Islet of Langerhans (tissue), 1 donor: ENCODE data around the gene RECQL.

Experiments used
- FAIRE-seq: peaks from one replicate; lab custom pipeline; 2011; peaks lifted over from hg19 to GRCh38; lab: Jason Lieb, UNC

Gene RECQL, protein sequence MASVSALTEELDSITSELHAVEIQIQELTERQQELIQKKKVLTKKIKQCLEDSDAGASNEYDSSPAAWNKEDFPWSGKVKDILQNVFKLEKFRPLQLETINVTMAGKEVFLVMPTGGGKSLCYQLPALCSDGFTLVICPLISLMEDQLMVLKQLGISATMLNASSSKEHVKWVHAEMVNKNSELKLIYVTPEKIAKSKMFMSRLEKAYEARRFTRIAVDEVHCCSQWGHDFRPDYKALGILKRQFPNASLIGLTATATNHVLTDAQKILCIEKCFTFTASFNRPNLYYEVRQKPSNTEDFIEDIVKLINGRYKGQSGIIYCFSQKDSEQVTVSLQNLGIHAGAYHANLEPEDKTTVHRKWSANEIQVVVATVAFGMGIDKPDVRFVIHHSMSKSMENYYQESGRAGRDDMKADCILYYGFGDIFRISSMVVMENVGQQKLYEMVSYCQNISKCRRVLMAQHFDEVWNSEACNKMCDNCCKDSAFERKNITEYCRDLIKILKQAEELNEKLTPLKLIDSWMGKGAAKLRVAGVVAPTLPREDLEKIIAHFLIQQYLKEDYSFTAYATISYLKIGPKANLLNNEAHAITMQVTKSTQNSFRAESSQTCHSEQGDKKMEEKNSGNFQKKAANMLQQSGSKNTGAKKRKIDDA

DNA sequence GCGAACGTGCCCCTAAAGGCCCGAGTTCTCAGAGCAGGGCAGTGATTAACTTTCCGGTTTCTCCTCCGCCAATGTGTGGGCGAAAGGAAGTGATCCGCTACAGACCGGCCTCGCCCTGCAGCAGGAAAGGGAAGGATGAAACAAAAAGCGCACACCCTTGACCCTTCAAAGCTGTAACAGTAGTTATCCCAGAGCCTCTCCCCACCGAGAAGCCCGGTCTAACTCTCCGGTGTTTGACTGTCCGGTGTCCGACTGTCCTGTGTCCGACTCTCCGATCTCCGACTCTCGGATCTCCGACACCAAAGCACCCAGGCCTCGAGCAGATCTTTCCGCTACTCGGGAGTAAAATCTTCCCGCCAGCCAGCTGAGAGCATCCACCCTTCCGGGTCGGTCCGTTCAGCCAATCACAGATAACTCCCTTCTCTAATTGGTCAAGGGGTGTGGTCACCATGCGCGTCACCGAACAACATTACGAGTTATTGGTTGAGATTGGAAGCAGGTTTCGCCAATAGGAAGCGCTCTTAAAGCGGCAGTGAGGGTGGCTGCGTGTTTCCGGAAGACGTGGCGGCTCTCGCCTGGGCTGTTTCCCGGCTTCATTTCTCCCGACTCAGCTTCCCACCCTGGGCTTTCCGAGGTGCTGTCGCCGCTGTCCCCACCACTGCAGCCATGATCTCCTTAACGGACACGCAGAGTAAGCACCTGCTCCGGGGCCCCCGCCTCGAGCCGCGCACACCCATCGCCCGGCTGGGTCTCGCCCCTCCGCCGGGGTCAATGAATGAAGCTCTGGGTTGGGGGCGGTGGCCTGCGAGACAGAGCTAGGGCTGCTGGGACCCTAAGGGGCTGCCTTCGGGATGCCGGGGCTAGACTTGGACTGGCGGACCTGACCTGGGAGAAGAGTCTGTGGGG, at the start of gene RECQL, which contains the start of gene GOLT1B:
TSS of gene RECQL (minus strand) at position 378 of the 906 bp plus-strand sequence. CDS start 2,065 bp downstream, outside the sequence.
TSS of gene GOLT1B (plus strand) at position 532 of the 906 bp plus-strand sequence. CDS start at position 667, 135 bp downstream.
- FAIRE-seq: peak; percentile 99

DNA sequence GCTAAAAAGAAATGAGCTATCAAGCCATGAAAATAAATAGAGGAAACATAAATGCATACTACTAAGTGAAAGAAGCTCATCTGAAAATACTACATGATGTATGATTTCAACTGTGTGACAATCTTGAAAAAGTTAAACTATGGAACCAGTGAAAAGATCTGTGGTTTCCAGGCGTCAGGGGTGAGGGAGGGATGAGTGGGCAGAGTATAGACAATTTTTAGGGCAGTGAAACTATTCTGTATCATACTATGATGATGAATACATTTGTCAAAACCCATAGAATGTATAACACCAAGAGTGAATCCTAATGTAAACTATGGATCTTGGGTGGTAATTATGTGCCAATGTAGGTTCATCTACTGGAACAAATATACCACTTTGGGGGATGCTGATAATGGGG, 46.0 kb upstream of the RECQL start:
- FAIRE-seq: no peak

DNA sequence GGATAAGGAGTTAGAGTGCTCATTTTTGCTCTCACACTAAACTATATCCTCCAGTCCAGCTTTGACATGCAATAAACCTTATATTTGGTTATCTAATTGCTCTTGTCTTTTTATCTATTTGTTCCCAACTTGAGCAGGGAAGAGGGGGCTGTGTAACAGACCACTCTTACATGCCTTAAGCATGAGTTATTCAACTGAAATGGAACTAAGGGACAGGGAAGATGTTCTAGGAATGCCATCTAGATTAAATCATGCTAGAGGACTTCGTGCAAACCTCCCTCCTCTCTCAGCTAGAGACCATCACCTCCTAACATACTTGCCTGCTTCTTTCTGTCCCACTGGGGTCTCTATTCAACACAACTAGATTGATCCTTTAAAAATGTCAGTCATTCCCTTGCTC, 45.3 kb upstream of the RECQL start:
- no peak for FAIRE-seq

DNA sequence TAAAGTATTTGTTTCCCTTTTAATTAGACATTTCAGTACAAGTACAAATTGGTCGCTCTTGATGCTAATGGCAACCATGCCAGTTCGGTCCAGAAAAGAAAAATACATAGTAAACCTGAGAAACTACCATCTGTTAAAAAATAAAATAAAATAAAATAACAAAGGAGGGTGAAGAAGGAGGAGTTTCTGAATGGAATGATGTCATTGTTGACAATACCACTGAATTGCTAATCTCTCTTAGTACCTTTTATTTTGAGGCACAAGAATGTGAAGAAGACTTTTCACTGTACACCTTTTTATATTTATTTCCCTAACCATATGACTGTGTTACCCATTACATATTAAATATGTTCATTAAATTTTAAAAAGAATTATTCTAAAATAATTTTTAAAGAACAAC, 44.1 kb upstream of the RECQL start:
- no peak for FAIRE-seq

DNA sequence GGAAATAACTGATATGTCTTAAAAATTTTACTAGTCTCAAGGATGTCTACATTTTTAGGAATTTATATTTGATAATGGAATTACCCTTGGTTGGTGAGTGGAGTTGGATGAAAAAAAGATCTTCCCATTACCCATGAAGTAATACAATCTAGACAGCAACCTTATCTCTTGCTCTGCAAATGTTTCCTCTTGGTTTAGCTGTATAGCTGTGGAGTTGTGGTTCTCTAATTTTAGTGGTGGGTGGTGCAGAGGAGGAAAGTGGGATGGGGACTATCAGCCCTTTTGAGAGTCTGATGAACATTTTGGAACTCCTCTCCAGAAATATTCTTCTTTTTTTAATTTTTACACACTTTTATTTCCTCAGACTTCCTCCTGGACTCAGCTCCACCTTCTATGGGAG, 41.7 kb upstream of the RECQL start:
- FAIRE-seq: no peak

DNA sequence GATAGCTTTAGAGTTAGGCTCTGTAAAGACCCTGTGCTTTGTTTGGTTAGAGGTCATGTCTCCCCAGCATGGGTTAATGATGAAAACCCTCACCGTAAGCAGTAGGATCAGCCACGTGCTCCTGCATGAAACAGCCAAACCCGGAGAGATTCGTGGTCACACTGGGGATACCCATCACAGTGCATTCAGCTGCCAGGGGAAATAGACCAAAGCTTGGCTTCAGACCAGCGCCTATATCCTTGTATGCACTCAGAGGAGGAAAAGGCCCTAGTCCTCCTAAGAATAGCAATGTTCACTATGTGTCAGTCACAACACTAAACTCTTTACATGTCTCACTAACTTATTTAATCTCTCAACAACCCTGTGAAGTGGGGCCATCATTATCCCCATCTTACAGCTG, 41.0 kb upstream of the RECQL start:
- FAIRE-seq: no peak

DNA sequence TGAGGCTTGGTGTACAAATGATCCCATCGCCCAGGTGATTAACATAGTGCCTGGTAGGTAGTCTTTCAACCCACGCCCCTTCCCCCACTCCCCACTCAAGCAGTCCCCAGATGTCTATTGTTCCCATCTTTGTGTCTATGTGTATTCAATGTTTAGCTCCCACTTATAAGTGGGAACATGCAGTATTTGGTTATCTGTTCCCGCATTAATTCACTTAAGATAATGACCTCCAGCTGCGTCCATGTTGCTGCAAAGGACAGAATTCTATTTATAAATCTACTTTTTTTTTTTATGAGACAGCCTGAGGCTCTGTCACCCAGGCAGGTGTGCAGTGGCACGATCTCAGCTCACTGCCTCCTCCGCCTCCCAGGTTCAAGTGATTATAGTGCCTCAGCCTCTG, 40.3 kb upstream of the RECQL start:
- no peak for FAIRE-seq

DNA sequence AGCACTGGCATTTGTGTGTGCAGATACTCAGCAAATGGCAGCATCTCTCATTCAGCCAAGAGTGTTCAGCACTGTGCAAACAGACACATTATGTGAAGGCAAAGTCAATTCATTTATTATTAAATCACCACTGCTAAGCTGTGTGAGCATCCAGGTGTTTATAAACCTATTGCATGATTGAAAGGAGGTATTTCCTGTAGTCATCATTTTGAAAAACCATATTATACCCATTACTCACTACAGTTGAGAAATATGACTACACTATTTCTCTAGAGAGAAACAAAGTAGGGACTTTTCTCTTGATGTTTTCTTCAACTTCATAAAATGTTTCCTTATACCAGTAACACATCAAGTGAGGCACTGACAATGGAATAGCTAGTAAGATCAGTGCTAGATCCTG, 38.4 kb upstream of the RECQL start:
- no peak for FAIRE-seq

DNA sequence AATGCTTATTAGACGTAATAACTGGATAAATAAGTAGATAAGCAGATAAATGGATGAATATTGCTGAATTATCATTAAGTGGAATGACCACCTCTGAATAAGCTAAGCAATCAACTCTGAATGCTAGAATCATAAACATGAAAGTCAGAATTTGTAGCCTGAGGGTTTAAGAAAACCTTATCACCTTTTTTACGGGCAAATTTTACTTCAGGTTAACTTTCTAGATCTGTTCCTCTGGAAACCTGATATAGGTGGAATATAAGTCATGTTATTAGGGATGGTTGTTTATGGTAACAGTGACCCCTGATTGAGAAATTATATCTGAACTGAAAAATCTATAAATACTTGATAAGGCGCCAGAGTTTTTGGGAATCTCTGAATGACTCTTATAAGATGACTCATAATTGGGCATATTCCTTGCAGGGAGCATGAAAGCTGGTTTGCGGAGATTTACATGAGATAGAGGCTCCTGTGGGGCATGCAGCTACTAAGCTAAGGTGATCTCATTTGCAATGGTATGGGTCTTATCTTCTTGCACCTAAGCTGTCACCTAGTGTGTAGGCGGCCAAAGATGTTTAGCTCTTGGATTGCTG, 36.7 kb upstream of the RECQL start:
- FAIRE-seq: no peak

DNA sequence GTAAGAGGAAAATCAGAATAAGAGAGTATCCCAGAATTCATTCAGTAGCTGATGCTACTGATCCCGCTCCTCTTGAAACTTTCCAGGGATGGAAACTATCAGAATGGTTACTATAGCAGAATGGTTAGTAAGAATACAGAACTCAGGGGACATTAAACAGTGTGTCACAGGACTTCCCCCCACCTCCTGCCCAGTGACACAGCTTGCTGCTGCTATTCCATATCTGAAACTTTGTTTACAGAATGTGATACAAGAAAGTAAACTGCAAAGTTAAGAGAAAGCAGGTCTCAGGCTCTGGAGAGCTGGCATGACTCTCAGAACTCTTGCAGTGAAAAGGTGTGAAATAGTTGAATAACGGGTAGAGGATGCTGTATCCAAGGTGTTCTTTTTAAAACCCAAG, 28.0 kb upstream of the RECQL start:
- no peak for FAIRE-seq

DNA sequence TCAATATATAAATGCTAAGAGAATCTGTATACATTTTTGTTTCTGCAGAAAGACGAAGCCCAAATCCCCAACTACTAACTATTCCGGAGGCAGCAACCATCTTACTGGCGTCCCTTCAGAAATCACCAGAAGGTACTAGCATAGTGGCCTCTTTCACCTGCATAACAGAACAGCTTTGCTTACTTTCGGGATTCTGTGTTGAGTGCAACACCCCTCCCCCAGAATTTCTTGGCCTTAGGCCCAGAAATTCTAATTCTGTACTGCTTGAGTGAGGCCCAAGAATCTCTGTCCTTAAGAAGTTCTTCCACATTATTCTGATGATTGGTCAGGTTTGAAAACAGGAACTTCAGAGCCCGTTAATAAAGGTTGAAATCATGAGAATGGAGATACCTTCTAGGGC, 27.5 kb upstream of the RECQL start:
- FAIRE-seq: no peak

DNA sequence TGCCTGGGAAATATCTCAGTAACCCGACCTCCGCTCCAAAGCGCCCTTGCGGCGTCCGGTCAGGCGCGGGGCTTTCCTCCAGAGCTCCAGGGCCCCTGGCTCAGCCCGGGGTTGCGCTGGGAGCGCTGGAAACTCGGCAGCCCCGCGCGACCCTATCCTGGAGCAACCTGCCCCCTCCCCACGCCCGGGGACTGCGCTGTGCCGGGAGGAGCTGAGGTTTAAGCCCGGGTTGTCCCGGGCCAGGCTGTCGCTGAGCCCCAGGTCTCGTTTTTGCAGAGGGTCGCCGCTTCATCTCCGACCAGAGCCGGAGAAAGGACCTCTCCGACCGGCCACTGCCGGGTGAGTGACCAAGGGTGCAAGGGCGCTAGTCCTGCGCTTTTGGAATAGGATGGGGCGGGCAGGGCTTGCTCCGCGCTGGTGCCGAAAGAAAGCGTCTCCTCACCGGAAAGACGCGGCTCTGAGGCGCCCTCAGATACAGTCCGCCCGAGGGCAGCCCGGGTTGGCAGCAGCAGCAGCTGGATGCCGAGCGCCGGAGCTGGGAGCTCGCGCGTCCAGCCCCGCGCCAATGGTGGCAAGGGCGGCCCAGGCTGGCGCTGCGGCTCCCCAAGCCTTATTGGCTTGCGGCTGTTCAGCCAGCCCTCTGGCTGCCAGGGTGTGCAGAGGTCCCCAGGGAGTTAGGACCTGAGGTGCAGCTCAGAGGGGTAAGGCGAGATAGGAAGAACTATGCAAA, 26.2 kb upstream of the RECQL start:
- FAIRE-seq: no peak

DNA sequence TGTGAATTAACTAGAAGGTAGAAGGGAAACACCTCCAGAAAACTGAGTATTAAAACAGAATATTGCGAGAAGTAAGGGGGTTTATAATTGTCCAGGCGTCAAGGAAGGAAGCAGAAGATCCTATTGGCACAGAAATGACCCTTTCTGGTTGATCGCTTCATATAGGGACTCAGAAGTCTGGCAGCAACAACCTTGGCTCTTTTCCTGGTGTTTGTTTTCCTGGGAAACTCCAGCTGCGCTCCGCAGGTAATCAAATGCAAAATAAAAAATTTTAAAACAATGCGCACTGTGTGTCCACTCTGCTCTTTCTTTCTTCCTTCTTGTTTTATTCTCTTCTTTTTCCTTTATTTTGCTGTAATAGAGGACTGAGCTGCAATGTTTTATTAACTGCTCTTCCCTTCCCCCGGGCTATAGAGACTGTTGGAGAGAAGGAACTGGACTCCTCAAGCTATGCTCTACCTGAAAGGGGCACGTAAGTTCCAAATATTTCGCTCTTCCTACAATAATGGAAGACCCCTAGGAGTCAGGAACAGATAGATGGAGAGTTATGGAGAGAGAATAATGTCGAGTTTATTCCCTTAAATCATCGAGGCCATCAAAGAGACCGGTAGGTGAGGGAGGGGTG, 25.4 kb upstream of the RECQL start:
- no peak for FAIRE-seq

DNA sequence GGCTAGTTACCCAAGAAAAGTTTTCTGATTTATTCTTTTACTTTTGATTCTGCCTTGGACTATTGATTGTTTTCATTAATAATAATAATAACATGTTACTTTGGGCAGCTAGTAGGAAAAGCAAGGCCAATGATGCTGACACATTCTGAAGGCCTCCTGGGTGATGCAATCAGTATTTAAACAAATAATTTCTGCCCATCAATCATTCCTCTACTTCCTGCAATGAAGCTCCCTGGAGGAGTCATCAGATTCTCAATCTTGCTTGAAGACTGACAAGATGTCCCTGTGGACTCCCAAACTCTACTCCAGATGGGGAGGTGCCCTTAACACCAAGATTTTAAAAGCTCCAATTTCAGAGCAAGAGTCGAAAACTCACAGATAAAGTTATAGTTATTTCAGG, 24.6 kb upstream of the RECQL start, which contains the start of gene SPX:
TSS of gene SPX (plus strand) at position 244 of the 400 bp plus-strand sequence. CDS start 177 bp downstream, outside the sequence.
- no peak for FAIRE-seq

DNA sequence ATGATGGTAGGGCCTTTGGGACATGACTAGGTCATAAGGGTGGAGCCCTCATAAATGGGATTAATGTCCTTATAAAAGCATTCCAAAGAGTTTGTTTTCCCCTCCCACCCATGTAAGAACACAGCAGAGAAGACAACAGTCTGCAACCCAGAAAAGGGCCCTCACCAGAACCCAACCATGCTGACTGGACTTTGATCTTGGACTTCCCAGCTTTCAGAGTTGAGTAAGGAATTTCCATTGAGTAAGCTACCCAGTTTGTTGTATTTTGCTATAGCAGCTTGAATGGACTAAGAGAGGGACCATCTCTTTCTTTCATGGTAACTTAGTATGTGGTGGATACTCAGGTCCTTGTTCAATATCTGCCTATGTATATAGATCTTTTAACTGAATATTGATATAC, 21.7 kb upstream of the RECQL start:
- FAIRE-seq: no peak

DNA sequence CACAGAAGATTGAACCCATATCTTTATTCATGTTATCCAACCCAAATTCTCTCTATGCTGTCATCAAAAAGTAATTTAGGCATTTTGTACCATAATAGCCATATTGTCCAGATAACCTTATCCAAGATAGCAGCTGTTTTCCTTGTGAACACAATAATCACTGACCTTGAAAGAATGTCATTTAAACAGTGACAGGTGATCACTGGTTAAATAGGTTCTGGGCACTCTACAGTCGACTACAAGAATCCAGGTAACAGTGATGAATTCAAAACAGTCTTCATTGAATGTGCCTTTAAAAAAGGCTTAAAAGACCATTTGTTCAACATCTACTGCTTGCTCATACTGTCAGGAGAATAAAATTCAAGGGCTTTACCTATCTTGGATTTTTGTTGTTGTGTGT, 20.1 kb upstream of the RECQL start:
- no peak for FAIRE-seq

DNA sequence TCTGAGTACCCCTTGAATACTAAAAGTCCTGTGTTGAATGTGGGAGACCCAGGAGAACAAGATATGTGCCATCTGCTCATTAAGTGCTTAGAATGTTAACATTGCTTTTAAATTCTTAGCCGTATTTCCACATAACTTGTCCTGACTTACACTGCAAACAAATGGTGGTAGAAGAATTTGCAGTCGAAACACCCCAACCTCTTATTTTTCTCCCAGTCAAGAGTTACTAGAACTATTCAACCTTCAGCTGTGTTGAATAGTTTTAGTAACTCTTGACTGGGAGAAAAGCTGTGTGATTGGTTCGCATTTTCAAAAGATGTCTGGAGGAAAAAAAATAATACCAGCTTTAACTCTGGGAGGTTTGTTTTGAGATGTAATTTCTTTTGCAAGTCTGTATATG, 17.0 kb upstream of the RECQL start:
- FAIRE-seq: no peak

DNA sequence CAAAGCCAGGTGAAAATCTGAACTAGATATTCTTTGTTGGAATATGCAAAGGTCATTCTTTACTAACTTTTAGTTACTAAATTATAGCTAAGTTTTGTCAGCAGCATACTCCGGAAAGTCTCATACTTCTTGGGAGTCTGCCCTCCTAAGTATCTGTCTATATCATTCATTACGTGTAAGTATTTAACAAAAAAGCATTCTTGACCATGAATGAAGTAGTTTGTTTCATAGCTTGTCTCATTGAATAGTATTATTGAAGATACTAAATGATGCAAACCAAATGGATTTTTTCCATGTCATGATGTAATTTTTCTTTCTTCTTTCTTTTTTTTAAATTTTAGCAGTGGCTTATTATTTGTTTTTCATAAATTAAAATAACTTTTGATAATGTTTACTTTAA, 14.8 kb upstream of the RECQL start:
- no peak for FAIRE-seq

DNA sequence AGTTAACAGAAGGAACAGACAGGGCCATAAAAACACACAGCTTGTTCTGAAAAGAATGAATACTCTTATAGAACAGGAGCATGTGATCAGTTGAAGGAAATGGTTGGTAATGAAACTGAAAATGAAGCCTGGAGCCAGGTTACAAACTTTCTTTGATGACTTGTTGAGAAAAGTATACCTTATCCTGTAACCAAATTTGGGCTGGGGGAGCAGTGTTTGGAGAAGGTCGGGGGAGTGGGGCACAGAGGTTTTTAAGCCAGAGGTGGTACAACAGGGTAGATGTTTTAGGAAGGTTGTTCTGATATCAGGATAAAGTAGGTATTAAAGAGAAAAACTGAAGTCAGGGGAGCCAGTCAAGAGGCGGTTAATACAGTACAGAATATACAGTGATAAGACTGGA, 8.3 kb upstream of the RECQL start:
- no peak for FAIRE-seq

DNA sequence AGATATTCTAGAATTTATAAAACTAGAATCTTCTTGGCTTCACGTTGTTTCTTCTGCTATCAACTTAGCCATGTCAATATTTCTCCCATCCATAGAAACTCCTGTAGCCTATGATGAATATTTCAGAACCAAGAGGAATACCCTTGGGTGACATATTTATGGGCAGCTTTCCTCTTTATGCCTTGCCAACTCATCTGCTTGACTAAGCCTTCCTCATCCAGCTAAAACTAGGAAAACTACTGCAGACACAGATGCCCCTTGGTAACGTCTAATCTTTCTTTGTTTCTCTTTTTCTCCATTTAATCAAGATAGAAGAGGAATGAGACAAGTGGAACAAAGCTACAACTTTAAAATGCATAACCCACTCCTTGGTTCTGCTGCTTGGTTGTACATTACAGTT, 6.4 kb upstream of the RECQL start:
- FAIRE-seq: no peak

DNA sequence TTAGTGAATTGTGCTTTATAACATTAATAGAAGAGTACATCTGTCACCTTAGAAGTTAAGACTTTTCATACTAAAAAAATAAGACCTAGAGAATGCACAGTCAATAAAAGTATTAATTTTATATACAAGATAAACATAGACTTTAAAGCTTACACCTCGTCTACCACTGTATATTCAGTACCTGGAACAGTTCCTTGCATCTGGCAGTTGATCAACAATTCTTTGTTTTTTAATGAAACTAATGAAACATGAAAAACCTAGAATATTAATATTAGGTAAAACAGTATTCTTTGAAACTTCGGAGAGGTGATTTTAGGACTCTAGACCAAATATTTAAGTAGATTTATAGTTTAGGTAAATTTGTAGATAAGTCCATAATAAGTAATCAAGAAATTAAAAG, 4.5 kb upstream of the RECQL start:
- no peak for FAIRE-seq
